Midbrain (tissue), 1 donor: ENCODE results near the gene UBE2L3.

Experiments
- DNase-seq: peaks from one replicate; lab custom pipeline; 2025; lab: John Stamatoyannopoulos, UW

The UBE2L3 gene

GRCh38 chr22:21646608-21647590 lies 79.4 kb downstream of the UBE2L3 start:
- DNase-seq, result peak; percentile 78

DNA sequence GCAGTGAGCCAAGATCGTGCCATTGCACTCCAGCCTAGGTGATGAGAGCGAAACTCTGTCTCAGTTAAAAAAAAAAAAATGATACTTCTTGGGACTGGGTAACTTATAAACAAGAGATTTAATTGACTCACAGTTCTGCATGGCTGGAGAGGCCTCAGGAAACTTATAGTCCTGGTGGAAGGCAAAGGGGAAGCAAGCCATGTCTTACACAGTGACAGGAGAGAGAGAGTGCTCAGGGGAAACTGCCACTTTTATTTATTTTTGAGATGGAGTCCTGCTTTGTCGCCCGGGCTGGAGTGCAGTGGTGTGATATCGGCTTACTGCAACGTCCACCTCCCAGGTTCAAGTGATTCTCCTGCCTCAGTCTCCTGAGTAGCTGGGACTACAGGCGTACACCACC lies 82.8 kb downstream of the UBE2L3 start:
- DNase-seq, result no peak

DNA sequence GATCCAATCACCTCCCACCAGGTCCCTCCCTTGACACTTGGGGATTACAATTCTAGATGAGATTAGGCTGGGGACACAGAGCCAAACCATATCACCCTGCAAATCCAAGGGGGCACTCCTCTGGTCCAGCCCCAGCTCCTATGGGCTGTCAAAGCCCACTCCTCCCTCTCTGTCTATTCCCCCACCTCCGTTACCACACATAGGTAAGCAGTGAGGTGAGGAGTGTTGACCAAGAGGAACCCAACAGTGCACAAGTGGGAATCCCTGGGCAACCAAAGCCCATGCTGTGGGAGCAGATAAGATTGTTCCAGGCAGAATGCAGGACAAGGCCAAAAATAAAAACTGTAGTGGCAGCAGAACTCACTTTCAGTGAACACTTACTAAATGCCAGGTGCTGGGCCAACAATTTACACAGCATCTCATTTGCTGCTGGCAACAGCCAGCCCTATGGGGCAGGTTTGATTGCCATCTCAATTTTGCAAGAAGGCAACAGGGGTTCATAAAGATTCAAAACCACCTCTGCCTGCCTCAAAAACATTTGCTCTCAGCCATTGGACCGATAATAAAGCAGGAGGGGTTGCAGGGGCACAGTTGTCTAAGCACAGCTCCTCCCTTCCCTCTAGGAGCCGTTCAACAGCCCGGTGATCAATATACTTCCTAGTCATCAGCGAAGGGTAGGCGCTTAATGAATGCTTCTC lies 83.5 kb downstream of the UBE2L3 start:
- DNase-seq, result no peak

- DNase-seq, result no peak
These were observed 84.1 kb downstream of the UBE2L3 start for GRCh38 chr22:21651521-21652009.

GRCh38 chr22:21652010-21652546 lies 84.6 kb downstream of the UBE2L3 start:
- DNase-seq, result peak; percentile 75

DNA sequence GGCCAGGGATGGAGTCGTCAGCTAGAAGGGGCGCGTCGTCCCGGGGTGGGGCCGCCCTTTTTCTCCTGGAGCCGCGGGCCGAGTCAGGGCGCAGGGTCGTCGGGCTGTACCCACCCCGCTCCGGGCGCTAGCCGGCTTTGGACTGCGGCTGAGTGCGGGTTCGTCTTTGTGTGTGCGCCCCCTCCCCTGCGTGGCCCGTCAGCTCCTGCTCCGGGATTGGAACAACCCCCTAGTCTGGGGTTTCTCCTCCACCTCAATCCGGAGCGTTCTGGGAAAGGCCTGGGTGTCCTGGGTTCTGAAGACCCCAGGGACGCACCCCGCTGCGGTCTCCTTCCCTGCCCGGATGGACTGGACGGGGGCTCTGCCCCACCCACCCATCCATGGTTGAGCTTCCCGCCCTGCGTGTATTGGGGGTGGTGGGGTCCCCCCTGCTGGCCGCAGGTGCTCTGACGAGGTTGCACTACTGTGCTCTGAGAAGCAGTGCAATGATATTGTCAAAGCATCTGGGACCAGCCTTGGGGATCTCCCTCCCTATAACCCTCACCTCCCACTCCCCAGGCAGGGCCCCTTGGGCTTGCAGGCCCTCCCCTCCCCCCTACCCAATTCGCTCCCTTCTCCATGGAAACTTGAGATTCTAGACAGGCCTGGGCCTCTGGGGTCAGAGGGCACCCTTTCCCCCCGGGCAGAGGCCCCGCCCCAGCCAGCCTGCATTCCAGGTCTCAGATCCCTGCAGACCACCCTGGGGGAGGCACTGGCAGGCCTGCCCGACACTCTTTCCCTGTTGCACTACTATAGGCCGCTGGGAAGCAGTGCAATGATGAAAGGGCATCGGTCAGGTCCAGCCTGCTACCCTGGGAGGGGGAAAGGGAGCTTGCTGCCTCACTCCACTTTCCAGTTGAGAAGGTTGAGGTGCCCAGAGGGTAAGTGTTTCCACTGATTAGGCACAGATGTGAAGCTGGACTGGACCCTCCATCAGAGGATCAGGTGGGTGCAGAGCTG lies 85.3 kb downstream of the UBE2L3 start:
- no peak for DNase-seq

GRCh38 chr22:21657020-21657359 lies 89.5 kb downstream of the UBE2L3 start:
- DNase-seq, result no peak

DNA sequence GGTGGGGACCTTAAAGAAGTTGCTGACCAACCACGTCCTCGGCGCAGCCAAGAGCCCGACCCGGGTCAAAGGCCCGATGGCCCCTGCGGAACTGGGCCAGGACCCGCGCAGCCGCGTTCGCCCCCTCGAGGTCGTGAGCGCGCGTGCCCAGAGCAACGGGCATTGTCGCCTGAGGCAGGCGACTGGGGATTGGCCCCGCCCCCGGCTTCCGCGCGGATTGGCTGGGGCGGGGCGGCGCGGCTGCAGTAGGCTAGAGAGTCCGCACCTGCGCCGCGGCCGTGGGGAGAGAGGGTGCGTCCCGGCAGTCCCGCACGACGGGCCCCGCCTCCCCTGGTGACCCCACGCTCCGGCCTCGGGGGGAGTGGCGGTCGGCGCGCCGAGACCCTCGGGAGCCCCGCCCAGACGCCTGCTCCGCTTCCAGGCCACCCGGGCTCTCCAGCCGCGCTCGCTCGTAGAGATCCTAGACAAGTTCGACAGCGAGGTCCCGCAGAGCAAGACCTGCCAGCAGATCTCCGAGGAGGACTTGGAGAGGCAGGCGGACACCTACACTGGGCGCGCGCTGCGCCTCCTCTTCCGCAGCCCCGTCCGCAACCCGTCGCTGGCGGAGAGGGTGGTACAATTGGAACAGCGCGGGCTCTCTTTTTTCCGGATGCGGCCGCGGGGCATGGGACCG lies 90.0 kb downstream of the UBE2L3 start:
- DNase-seq, result no peak

- no peak for DNase-seq
These were observed 92.5 kb downstream of the UBE2L3 start for GRCh38 chr22:21659864-21660525.

- DNase-seq, result no peak
These were observed 93.4 kb downstream of the UBE2L3 start for GRCh38 chr22:21660904-21661303.

DNA sequence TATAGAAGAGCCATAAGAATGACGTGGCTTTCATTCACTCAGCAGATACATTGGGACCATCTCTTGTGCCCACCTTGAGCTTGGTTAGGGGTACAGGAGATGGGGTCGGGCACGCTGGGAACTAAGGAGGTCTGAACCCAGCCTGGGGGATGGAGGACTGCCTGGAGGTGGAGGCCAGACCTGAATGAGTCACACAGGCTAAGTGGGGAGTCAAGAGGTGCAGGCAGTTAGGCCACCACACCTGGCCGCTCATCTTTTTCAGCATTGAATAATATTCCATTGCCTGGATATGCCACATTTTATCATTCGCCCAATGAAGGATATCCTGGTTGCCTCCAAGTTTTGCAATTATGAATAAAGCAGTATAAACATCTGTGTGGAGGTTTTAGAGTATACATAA lies 94.5 kb downstream of the UBE2L3 start:
- no peak for DNase-seq

GRCh38 chr22:21663738-21664137 lies 96.2 kb downstream of the UBE2L3 start:
- DNase-seq, result no peak

- no peak for DNase-seq
These were observed 97.7 kb downstream of the UBE2L3 start for GRCh38 chr22:21665047-21665851.

DNA sequence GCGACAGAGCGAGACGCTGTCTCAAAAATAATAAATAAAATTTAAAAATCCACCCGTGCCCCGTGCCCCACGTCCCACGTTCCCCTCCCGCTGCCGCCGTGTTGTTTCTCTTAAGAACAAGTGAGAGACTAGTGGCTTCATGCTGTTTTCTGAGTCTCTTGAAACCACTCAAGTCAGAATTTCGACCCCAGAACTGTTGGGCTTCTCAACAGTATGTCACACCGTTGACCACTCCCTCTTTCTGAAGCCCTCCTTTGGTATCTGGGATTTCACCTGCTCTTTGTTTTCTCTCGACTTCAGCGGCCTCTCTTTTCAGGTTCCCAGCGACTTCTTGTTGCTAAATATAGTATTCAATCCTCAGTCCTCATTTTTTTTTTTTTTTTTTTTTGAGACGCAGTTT lies 99.3 kb downstream of the UBE2L3 start:
- no peak for DNase-seq

DNA sequence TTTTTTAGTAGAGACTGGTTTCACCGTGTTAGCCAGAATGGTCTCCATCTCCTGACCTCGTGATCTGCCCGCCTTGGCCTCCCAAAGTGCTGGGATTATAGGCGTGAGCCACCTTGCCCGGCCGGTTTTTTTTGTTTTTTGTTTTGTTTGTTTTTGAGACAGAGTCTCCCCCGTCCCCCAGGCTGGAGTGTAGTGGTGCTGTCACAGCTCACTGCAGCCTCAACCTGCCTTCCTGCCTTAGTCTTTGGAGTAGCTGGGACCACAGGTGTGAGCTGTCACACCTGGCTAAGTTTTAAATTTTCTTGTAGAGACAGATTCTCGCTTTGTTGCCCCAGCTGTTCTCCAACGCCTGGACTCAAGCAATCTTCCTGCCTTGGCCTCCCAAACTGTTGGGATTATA lies 101.5 kb downstream of the UBE2L3 start:
- DNase-seq, result no peak

DNA sequence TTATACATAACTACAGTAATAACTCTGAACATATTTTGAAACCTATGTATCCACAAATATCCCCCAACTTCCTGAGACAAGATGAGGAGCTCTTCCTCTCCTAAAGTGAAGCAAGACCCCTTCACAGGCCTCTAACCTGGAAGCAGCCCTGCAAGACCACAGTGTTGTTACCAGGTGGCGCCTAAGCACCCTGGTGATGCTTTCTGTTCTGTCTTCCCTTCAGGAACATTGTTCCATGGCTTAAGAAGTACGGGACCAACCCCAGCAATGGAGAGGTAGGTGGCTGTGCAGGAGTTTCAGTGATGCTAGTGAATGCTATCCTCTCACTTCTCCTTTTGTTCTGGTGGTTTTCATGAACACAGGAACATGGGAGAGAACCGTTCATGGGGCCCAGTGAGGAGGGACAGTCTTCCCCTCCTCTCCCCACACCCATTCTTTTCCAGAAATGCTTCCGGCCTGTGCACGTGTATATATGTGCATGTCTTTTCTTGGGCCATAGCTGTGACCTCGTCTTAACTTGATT lies 104.7 kb downstream of the UBE2L3 start:
- no peak for DNase-seq
